HG02840 (cell line): ENCODE results near the gene SVOP.

ENCODE experiments used
- ATAC-seq: cut with Tn5 transposase; IDR thresholded peaks from one replicate; pipeline ENCODE4 v1.9.1; 2021; ENCODE audit warnings: mild to moderate bottlenecking, moderate library complexity, moderate number of reproducible peaks; ENCODE audit not compliant: unreplicated experiment, low FRiP score

Gene SVOP

GRCh38 chr12:108940138-108940537 is 80.7 kb downstream of the SVOP start:
- ATAC-seq, result no peak

GRCh38 chr12:108939594-108939993 is 81.3 kb downstream of the SVOP start:
- ATAC-seq, result no peak

GRCh38 chr12:108938247-108938924 is 82.5 kb downstream of the SVOP start:
- ATAC-seq, result no peak

GRCh38 chr12:108935159-108935763 is 85.6 kb downstream of the SVOP start:
- ATAC-seq, result no peak

- no peak for ATAC-seq
Measured at GRCh38 chr12:108933949-108934348, 86.9 kb downstream of the SVOP start.

GRCh38 chr12:108930756-108931155 is 90.1 kb downstream of the SVOP start:
- ATAC-seq, result no peak

GRCh38 chr12:108930155-108930554 is 90.7 kb downstream of the SVOP start:
- peak; percentile 63 for ATAC-seq

GRCh38 chr12:108928695-108929094 is 92.2 kb downstream of the SVOP start:
- ATAC-seq, result no peak

- ATAC-seq, result no peak
Measured at GRCh38 chr12:108922918-108923317, 98.0 kb downstream of the SVOP start.

- no peak for ATAC-seq
Measured at GRCh38 chr12:108921946-108922345, 98.9 kb downstream of the SVOP start.

- ATAC-seq, result no peak
Measured at GRCh38 chr12:108918960-108919642, 101.8 kb downstream of the SVOP start.

GRCh38 chr12:108918206-108918605 is 102.7 kb downstream of the SVOP start:
- no peak for ATAC-seq

- no peak for ATAC-seq
Measured at GRCh38 chr12:108916336-108916735, 104.5 kb downstream of the SVOP start.

- no peak for ATAC-seq
Measured at GRCh38 chr12:108915632-108916133, 105.2 kb downstream of the SVOP start.

GRCh38 chr12:108914121-108914531 is 106.7 kb downstream of the SVOP start:
- ATAC-seq, result no peak

- ATAC-seq, result no peak
Measured at GRCh38 chr12:108912361-108912760, 108.5 kb downstream of the SVOP start.

- ATAC-seq, result no peak
Measured at GRCh38 chr12:108911915-108912314, 109.0 kb downstream of the SVOP start.

- no peak for ATAC-seq
Measured at GRCh38 chr12:108910336-108910735, 110.5 kb downstream of the SVOP start.

GRCh38 chr12:108907839-108908351 is 113.0 kb downstream of the SVOP start:
- no peak for ATAC-seq

GRCh38 chr12:108906971-108907370 is 113.9 kb downstream of the SVOP start:
- ATAC-seq, result no peak

GRCh38 chr12:108905725-108906124 is 115.1 kb downstream of the SVOP start:
- ATAC-seq, result no peak
